ENCODE measurements around the gene IL12RB1. TPM values are rescaled to one million over a fixed set of nuclear protein-coding genes. Genes with fewer than 3 reads are reported as not detected.

Gene IL12RB1
- total and polyA plus RNA-seq, 2 experiments from 2014 or later = not detected

GRCh38 chr19:18045307-18046050, 41.3 kb downstream of the IL12RB1 start:
- no peaks in the 10 kb centered on the region for H4K20me1 ChIP-seq (ENCODE audit: insufficient read depth, poor library complexity, severe bottlenecking)
- no peak overlapping the region for H3K4me3 ChIP-seq
- TF ChIP-seq EZH2phosphoT487 (IDR thresholded peaks at IDR 0.05; ENCODE audit: low read depth, severe bottlenecking, unreplicated experiment) (no peak), EZH2 (IDR thresholded peaks at IDR 0.05; ENCODE audit: borderline replicate concordance) (no peak), CTCF (IDR thresholded peaks at IDR 0.05; ENCODE audit: poor library complexity) (no peak)
- no peak for DNase-seq (ENCODE audit: low spot score)
- H3K79me2 ChIP-seq = no peaks in the 10 kb centered on the region
- peaks cover 10% of the 10 kb centered on the region for H3K27me3 ChIP-seq
- no peak overlapping the region for H3K27ac ChIP-seq
- no peak overlapping the region for H2AFZ ChIP-seq
- H3K36me3 ChIP-seq (replicated peaks; ENCODE audit: insufficient read depth, low read depth) = no peaks in the 10 kb centered on the region
- WGBS (ENCODE audit: low lambda C conversion rate, missing lambda C conversion rate) = 81% methylated on average over 7 of the region's 7 CpGs
- peak overlapping the region; percentile 68 for H3K4me2 ChIP-seq
- H3K9me3 ChIP-seq (ENCODE audit: low read depth) = no peaks in the 10 kb centered on the region
- H3K9me2 ChIP-seq (replicated peaks; ENCODE audit: insufficient read depth) = no peaks in the 10 kb centered on the region
- H3K4me1 ChIP-seq (ENCODE audit: insufficient read depth) = no peaks in the 10 kb centered on the region

- Histone ChIP-seq H3K27me3 (peaks cover 10% of the 10 kb centered on the region), H3K4me1 (ENCODE audit: insufficient read depth) (no peaks in the 10 kb centered on the region), H3K4me3 (no peak overlapping the region), H3K9me3 (ENCODE audit: low read depth) (no peaks in the 10 kb centered on the region), H2AFZ (no peak overlapping the region), H3K79me2 (no peaks in the 10 kb centered on the region), H4K20me1 (ENCODE audit: insufficient read depth, poor library complexity, severe bottlenecking) (no peaks in the 10 kb centered on the region), H3K36me3 (replicated peaks; ENCODE audit: insufficient read depth, low read depth) (no peaks in the 10 kb centered on the region), H3K9me2 (replicated peaks; ENCODE audit: insufficient read depth) (no peaks in the 10 kb centered on the region), H3K4me2 (peak overlapping the region; percentile 68), H3K27ac (no peak overlapping the region)
- WGBS (ENCODE audit: low lambda C conversion rate, missing lambda C conversion rate) = 38% methylated on average over 12 of the region's 12 CpGs
- DNase-seq (ENCODE audit: low spot score) = peak; percentile 75
- TF ChIP-seq EZH2 (IDR thresholded peaks at IDR 0.05; ENCODE audit: borderline replicate concordance) (no peak), CTCF (IDR thresholded peaks at IDR 0.05; ENCODE audit: poor library complexity) (no peak), EZH2phosphoT487 (IDR thresholded peaks at IDR 0.05; ENCODE audit: low read depth, severe bottlenecking, unreplicated experiment) (no peak)
Observed at GRCh38 chr19:18044825-18045304, 41.9 kb downstream of the IL12RB1 start.

- TF ChIP-seq CTCF (IDR thresholded peaks at IDR 0.05; ENCODE audit: poor library complexity) (no peak), EZH2phosphoT487 (IDR thresholded peaks at IDR 0.05; ENCODE audit: low read depth, severe bottlenecking, unreplicated experiment) (no peak), EZH2 (IDR thresholded peaks at IDR 0.05; ENCODE audit: borderline replicate concordance) (no peak)
- Histone ChIP-seq H3K79me2 (no peaks in the 10 kb centered on the region), H3K4me1 (ENCODE audit: insufficient read depth) (no peaks in the 10 kb centered on the region), H3K36me3 (replicated peaks; ENCODE audit: insufficient read depth, low read depth) (no peaks in the 10 kb centered on the region), H2AFZ (no peak overlapping the region), H3K4me2 (no peak overlapping the region), H3K27me3 (peaks cover 10% of the 10 kb centered on the region), H3K27ac (no peak overlapping the region), H4K20me1 (ENCODE audit: insufficient read depth, poor library complexity, severe bottlenecking) (no peaks in the 10 kb centered on the region), H3K4me3 (no peak overlapping the region), H3K9me3 (ENCODE audit: low read depth) (no peaks in the 10 kb centered on the region), H3K9me2 (replicated peaks; ENCODE audit: insufficient read depth) (no peaks in the 10 kb centered on the region)
- 87% methylated on average over 3 of the region's 3 CpGs for WGBS (ENCODE audit: low lambda C conversion rate, missing lambda C conversion rate)
- DNase-seq (ENCODE audit: low spot score) = no peak
Observed at GRCh38 chr19:18043676-18044075, 43.1 kb downstream of the IL12RB1 start.

All from hepatocyte (in vitro differentiated cells).